PC-3 (cell line): ENCODE data around the gene DGKD.

Source experiments
- EZH2 ChIP-seq: fragments of 300-600 bp; sonication (generic); IDR thresholded peaks from one replicate; pipeline ENCODE4 v1.6.1; 2017; ENCODE audit warnings: antibody characterized with exemption, mild to moderate bottlenecking, low read length; ENCODE audit not compliant: unreplicated experiment
- TF ChIP-seq, protein P1 (sequence below): fragments of 300-600 bp; sonication (generic); conservative IDR thresholded peaks from 2 replicates; pipeline ENCODE4 v1.5.1; 2017; ENCODE audit warnings: antibody characterized with exemption, low read depth, mild to moderate bottlenecking, low read length

DNA sequence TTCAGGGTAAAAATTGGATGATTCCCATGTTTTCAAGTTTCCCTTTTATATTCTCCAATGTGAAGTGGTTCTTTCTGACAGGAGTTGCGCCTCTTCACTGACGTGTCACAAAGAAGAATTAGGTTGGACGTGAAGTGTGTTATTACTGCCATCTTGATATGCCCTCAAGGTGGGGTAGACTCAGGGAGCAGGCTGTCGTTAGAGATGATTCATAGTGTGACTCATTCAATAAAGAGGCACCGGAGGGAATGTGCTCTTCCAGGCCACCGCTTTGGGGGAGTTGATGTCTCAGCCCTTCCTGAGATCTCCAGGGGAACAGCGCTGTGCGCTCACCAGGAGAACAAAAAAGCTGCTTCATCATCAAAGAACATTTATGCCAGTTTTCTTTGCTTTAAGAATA lies 3.6 kb upstream of the DGKD start:
- TF ChIP-seq, protein P1, sequence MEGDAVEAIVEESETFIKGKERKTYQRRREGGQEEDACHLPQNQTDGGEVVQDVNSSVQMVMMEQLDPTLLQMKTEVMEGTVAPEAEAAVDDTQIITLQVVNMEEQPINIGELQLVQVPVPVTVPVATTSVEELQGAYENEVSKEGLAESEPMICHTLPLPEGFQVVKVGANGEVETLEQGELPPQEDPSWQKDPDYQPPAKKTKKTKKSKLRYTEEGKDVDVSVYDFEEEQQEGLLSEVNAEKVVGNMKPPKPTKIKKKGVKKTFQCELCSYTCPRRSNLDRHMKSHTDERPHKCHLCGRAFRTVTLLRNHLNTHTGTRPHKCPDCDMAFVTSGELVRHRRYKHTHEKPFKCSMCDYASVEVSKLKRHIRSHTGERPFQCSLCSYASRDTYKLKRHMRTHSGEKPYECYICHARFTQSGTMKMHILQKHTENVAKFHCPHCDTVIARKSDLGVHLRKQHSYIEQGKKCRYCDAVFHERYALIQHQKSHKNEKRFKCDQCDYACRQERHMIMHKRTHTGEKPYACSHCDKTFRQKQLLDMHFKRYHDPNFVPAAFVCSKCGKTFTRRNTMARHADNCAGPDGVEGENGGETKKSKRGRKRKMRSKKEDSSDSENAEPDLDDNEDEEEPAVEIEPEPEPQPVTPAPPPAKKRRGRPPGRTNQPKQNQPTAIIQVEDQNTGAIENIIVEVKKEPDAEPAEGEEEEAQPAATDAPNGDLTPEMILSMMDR: no peak
- no peak for TF ChIP-seq EZH2
